SHP77 (cell line): Measurements from ENCODE around the gene C1R.

Experiments
- DNase-seq, 2 experiments: peaks; one replicate each; lab custom pipeline; 2025; lab: John Stamatoyannopoulos, UW

Gene C1R

GRCh38 chr12:7035463-7035862 lies 56.8 kb downstream of the C1R start:
- DNase-seq: no peak

- no peak for DNase-seq
Measured at GRCh38 chr12:7034464-7034863, 57.8 kb downstream of the C1R start.

GRCh38 chr12:7032990-7033389 lies 59.3 kb downstream of the C1R start:
- no peak for DNase-seq

GRCh38 chr12:7031306-7031705 lies 60.9 kb downstream of the C1R start:
- no peak for DNase-seq
